Suppressor macrophage (primary cell): ENCODE measurements around the gene GCM1.
"Not testable (repeated sequence)": the region's sequence is repeated elsewhere in the genome, so short reads cannot be mapped to it uniquely, and the experiment has no call there.

Experiments
- DNase-seq, 4 experiments: peaks; one replicate each; pipeline ENCODE4 v3.0.0-alpha.2; 2020 to 2022
- total RNA-seq, 17 experiments: gene quantifications; one replicate each; lab custom pipeline; 2026; ENCODE audit warnings: mixed read lengths in 6 of 17, inconsistent platforms in 3 of 17; lab: John Stamatoyannopoulos, UW

GCM1 gene, protein sequence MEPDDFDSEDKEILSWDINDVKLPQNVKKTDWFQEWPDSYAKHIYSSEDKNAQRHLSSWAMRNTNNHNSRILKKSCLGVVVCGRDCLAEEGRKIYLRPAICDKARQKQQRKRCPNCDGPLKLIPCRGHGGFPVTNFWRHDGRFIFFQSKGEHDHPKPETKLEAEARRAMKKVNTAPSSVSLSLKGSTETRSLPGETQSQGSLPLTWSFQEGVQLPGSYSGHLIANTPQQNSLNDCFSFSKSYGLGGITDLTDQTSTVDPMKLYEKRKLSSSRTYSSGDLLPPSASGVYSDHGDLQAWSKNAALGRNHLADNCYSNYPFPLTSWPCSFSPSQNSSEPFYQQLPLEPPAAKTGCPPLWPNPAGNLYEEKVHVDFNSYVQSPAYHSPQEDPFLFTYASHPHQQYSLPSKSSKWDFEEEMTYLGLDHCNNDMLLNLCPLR
- 0 to 2.6 (median 0) reads per million in 17 experiments for total RNA-seq

DNA sequence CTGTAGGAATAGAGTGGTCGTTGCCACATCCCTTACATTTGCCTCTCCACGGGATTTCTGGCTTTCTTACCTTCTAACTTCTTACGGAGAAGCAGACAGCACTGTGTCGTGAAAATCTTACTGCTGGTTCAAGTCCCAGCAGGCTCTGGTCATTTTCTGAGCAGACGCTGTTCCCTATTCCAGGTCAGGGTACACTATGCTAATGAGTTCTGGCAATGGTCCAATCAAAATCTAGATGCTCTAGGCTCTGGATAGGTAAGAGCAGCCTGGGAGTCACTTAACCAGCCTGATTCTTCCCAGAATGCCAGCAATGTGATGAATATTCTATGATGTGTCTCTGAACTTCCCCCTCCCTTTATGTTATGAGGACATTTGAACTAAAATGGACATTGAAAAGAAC, at the start of gene GCM1:
Gene GCM1, minus strand, starts transcription at position 158 of the 400 bp plus-strand sequence. CDS start 3,209 bp downstream, outside the sequence.
- DNase-seq: no peak

DNA sequence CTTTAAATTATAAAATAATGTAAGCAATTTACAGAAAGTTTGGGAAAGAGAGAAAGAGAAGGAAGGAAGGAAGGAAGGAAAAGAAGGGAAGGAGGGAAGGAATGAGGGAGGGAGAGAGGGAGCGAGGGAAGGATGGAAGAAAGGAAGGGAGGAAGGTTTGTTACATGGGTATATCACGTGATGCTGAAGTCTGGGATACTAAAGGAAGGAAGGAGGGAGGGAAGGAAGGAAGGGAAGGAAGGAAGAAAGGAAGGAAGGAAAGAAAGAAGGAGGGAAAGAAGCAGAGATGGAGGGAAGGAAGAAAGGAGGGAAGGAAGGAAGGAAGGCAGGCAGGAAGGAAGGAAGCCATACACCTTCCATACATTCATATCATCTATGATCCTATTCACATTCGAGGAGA, 48.9 kb upstream of the GCM1 start:
- DNase-seq: no peak

DNA sequence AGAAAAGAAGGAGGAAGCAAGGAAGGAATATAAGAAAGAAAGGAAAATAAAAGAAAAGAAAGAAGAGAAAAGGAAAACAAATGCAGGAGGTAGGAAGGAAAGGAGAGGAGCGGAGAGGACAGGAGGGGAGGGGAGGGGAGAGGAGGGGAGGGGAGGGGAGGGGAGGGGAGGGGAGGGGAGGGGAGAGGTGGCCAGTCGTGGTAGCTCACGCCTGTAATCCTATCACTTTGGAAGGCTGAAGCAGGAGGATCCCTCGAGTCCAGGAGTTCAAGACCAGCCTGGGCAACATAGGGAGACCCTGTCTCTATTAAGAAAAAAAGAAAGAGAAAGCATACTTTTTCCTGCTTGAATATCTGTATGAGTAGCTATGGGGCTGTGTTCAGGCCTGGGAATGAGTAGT, 46.4 kb upstream of the GCM1 start:
- DNase-seq: no peak

DNA sequence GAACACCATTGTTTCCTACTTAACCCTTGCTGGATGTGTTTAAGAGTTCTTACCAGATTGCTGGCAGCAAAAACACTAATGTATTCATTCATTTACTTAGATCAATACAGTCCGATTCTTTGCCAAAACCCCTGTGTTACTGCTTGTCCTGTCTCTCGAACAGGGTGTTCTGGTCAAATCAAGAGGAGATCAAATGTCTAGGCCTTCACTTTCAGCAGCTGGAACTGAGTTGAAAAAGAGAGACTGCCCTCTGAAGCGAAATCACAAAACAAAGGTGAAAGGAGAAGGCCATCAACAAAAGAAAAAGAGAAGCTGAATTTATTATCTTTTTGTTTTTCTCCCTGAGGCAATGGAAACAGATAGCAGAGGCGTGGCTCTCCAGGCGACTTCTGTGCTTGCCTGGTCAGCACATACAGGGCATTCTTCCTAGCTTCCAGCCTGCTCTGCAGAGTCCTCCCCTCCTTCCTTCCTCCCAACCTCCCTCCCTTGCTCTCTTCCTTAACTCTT, 44.1 kb upstream of the GCM1 start:
- DNase-seq: peak in 3 of 4 experiments; percentile 8 to 21 (median 19)

DNA sequence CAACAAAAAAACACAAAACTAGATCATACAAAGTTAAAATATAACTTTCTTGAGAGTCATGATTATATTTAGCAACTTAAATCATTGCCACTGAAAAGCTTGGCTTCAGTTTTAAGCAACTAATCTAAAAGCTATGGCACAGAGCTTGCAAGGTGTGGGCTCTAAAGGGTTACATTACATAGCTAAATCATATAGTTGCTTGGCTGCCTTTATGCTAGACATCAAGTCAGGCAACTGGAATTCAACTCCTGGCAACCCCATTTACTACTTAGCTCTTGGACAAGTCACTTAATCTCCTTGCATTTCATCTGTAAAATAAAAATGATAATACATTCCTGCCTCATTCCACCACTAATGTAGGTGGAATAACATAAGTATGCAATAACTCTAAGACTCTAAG, 40.9 kb upstream of the GCM1 start:
- DNase-seq: no peak

DNA sequence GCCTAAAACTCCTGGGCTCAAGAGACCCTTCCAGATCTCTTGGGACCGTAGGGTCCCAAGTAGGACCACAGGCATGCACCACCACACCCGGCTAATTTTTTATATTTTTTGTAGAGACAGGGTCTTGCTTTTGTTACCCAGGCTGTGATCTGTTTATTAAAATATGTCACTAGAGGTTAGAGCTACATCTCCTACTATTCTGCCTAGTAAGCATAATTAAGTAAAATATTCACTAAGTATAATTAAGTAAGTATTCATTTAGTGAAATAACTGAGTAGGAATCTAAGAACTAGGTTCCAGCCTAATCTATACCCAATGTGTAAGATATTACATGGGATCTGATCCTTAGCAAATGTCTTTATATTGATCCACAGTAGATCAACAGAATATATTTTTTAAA, 40.2 kb upstream of the GCM1 start:
- no peak for DNase-seq

DNA sequence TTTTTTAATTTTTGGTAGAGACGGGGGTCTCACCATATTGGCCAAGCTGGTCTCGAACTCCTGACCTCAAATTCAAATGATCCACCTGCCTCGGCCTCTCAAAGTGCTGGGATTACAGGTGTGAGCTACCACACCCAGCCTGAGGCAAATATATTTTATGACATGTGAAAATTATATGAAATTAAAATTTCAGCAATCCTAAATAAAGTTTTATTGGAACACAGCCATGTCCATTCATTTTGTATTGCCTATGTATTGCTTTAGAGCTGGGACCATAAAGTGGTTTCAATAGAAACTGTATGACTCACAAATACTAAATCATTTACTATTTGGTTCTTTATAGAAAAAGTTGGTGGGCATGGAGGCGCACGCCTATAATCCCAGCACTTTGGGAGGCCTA, 32.0 kb upstream of the GCM1 start:
- no peak for DNase-seq

DNA sequence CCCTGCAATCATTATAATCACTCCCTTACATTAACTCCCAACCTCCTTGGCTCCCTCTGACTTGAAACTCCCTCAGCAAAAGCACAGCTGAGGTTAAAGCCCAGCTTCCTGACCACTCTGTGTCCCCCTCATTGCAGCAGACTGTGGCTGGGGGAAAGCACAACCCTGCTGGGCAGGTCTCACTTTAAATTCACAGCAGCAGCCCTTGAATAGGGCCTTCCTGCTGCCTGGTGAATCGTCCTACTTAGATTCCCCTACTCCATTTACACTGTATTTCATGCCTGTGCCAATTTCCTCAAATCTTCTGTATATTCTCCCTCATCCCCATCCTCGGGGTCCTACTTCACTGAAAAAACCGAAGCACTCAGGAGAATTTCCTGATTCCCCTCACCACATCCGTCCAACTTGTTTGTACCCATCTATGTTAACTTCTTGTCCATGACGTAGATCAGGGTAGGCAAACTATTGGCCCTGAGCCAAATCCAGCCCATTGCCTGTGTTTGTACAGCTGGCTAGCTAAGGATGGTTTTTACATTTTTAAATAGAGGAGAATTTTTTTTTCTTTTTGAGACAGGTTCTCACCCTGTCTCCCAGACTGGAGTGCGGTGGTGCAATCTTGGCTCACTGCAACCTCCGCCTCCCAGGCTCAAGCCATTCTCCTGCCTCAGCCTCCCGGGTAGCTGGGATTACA, 31.5 kb upstream of the GCM1 start:
- DNase-seq: peak in 3 of 4 experiments; percentile 10 to 29 (median 14)

DNA sequence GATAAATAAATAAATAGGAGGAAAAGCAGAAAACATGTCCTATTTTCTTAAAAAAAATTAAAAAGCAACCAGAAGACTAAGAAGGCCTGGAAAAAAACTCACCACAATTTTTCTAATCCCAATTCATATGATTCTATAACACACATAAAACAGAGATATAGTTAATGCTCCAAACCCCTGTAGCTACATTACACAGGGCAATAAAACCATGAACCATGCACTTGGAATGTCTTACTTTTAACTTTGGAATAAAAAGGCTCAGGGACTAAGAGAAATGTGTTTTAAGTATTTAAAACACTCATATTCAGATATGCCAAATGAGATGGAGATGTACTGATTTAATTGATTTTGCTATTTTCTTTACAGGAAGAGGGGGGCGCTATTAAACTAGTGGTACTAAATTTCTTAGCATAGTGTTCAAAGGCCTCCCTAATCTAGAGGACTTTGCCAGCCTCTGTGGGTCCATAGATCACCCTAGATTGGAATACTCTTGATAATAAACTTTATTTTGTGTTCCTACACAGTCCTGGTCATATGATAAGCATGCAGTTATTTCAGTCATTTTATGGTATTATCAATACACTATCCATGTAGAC, 30.3 kb upstream of the GCM1 start:
- no peak for DNase-seq

DNA sequence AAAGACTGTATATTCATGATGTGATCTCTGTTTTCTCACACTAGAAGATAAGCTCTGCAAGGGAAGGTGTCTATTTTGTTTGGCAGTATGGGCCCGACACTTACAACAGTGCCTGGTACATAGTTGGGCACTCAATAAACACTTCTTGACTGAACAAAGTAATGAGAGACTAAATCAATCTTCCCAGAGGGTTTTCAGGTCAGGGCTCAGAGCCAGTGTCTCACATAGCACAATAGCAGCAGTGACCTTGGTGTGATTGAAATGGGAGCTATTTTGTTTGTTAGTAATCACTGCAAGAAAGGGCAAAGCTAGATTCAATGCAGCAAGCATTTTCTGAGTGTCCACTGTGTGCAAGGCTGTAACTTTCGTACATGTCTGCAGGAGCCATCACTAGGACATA, 26.4 kb upstream of the GCM1 start:
- DNase-seq: no peak

DNA sequence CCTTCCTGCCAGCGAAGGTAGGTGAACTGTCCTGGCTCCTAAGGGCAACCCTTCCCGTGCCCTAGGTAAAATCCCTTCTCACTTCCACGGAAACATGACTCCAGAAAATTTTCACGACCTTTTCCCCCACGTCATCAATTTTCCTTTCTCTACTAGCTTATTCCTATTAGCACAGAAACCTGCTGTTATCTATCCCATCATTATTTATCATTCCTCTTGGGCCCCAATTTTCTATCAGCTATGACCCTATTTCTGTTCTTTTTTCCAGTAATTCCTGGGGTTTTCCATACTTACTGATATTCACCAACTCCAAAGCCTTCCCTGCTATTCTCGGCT, 23.8 kb upstream of the GCM1 start:
- no peak for DNase-seq

DNA sequence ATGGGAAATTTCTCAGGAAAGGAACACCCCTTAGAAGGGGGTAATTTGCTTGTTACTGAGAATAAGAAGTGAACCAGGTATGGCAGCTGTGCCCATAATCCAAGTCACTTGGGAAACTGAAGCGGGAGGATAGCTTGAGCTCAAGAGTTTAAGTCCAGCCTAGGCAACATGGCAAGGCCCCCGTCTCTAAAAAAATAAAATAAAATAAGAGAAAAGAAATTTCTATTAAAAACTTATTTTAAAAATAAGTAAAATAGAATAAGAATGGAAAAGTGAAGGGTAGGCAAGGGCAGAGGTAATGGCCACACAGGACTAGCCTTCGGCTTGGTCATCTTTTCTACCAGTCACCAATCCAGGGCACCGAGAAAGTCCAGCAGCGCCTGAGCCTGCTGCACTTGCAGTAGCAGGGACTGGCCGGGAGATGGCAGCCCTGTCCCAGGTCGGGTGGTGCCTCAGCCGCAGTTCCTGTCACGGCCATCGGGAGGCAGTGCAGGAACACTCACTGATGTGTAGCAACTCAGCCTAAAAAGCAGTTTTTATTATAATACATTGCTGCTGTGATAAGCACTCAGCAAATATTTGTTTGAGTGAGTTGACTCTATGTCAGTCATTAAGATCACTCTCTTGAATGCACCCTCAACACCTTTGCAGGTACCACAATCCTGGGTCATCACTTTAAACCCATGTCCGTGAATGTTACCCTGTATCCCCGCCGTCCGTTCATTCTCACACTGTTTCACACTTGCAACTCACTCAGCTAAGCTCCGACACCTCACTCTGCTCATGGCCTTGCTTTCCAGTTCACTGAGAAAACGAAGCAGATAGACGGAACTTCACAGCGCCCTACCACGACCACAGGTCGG, 23.2 kb upstream of the GCM1 start:
- DNase-seq: peak; percentile 88 to 94 (median 92)

DNA sequence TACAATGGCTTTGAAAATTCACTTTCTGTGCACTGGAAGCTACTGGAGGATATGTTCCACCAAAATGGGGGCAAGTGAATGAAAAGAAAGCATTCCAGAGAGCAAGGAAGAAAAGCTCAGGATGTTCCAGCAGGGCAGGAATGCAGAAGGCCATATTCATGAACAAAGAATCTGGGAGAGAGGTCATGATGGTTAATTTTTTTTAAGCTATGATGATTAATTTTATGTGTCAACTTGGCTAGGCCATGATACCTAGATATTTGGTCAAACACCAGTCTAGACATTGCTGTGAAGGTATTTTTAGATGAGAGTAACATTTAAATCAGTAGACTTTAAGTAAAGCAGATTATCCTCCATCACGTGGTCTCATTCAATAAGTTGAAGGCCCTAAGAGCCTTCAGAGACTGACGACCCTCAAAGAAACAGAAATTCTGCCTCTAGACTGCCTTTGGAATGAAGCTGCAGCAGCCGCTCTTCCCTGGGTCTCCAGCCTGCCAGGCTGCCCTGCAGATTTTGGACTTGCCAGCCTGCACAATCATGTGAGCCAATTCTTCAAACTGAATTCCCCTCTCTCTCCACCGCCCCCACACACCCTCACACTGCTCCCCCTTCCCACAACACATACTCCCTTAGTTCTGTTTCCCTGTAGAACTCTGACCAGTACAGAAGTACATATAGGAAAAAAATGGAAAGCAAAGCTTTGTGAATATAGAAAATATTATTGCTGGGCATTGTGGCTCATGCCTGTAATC, 20.1 kb upstream of the GCM1 start:
- peak in 3 of 4 experiments; percentile 18 to 58 (median 55) for DNase-seq

DNA sequence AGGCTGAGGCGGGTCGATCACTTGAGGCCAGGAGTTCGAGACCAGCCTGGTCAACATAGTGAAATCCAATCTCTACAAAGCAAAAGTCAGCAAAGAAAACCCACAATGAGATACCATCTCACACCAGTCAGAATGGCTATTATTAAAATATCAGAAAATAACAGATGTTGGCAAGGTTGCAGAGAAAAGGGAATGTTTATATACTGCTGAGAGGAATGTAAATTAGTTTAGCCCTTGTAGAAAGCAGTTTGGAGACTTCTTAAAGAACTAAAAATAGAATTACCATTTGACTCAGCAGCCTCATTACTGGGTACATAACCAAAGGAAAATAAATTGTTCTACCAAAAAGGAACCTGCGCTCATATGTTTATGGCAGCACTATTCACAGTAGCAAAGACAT, 16.7 kb upstream of the GCM1 start:
- DNase-seq: no peak

DNA sequence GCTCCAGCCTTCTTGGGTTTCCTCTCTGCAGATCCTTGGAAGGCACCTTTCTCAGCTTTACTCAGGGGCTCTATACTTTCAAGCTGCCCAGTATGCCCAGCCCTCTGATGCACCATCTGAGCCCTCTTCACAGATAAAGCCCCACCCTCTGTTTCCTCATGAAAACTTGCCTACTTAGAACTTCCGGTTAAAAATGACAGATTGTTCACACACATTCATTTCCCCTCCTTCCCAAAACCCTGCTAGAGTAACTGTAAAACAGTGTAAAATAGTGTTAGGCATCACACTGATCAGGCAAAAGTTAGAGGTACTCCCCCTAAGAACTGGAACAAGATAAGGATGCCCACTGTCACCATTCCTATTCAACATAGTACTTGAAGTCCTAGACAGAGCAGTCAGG, 14.0 kb upstream of the GCM1 start:
- peak; percentile 33 to 71 (median 52) for DNase-seq

DNA sequence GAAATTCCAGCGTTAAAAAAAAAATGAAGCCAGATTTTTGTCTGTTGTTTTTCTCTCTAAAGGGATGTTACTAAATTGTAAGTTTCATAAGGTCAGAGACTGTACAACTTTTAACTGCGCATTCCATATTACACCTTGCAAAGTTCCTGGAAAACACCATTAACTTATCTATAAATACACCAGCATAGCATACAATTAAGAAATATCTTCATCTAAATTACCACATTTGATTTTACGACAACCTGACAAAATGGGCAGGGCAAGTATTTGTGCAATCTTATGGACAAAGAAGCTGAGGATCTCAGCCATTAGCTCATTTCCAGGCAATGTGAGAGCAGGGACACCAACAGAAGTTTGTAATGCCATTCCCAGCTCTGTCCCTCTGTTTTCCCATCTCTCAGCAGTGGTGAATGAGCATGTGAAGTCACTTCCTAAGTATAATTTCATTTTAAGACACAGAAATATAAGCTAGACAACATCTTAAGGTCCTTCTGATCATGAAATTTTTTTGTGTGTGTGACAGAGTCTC, 12.9 kb upstream of the GCM1 start:
- DNase-seq: no peak

DNA sequence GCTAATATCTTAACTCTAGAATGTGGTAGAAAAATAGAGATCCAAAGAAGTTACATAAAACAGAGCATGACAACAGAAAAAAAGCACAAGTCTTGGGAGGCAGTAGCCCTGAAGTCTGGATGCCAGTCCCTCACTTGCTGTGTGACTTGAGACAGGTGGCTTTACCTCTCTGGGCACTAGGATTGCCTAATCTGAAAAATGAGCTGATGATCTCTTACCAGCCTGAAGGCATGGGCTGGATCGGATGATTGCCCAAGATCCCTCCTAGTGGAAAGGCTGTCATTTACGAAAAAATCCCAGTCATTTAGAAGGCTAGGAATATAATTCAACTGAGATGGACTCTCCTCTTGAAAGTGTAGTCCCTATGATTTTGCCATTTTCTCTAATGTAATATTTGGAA, 10.9 kb upstream of the GCM1 start:
- no peak for DNase-seq

DNA sequence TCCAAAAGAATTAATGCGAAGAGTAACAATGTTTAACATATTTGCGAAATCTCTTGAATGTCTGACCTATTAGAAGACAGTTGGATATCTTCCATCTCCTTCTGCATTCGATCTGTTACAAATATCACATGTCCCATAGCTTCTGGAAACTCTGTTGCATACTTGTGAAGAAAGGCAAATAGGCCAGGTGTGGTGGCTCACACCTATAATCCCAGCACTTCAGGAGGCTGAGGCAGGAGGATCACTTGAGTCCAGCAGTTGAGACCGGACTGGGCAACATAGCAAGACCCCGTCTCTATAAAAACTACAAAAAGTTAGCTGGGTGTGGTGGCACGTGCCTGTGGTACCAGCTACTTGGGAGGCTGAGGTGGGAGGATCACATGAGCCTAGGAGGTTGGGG, 9.4 kb upstream of the GCM1 start:
- not testable (repeated sequence) for DNase-seq

DNA sequence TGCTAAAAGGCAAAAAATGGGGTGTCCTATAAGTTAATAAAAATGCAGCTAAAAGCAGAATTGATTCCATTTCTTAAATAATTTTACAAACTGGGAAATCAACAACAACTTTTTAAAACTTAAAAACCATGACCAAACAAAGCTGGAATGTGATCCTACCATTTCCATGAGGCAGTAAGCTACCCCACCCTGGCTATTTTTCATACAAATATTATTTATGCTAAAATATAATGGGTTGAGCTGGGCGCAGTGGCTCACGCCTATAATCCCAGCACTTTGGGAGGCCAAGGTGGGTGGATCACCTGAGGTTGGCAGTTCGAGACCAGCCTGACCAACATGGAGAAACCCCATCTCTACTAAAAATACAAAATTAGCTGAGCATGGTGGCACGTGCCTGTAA, 6.6 kb upstream of the GCM1 start:
- DNase-seq: not testable (repeated sequence)

DNA sequence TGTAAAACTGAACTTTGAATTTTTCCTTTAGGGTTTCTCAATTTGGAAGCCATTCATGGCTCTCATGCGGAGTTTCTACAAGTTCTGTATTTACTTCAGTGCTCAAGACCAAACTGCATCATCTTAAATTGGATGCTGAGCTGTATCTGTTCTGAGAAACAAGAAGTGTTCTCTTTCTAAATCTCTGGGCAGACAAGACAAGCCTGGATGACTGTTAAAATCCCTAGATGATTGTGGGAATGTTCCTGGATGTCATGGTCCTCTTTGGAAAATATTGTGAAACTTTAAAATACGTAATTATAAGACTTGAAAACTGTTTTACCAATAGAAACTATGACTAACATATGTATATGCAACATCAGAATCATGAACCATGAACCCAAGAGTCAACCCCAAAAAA, 6.2 kb upstream of the GCM1 start:
- DNase-seq: no peak

DNA sequence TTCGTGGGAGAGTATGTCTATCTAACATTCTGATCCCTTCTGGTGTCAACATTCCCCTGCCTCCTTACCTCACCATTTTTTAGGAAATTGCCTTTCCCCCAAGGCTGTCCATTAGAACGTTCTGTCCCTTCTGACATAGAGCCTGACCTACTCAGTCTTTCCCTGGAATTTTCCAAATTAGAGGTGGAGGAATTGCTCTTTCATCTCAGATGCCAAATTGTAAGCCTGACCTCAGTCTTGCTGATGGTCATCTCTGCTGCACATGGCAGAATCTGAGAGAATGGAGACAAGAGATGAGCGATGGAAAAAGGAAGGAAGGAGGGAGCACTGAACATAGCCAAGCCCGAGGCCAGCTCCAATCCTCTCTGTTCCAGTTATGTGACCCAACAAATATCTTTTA, 5.4 kb upstream of the GCM1 start:
- DNase-seq: no peak
